ENCODE data around the gene PRRC2C. TPM values are rescaled to one million over a fixed set of nuclear protein-coding genes. Genes with fewer than 3 reads are reported as not detected.
"Not testable (repeated sequence)": the region's sequence is repeated elsewhere in the genome, so short reads cannot be mapped to it uniquely, and the experiment has no call there.

The PRRC2C gene
- total RNA-seq, 4 donors from 2014 or later = 52.0 to 79.2 (median 74.4) TPM

DNA sequence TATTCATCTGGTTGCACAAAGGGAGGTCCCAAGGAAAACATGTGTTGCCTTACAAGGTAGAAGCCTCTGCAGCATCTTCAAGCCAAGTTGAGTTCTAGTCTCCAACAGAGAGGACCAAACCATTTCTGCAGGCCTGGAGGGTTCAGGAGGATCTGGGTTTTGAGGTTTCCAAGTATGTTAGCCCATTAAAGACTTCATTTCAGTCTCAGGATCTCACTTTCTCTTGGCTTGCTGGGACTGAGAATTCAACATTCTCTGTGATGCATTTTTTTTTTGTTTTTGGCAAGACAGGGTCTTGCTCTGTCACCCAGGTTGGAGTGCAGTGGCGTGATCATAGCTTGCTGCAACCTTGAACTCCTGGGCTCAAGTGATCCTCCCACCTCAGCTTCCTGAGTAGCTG, 128.0 kb downstream of the PRRC2C start:
- Histone ChIP-seq H3K4me3 (no peak overlapping the region), H3K4me1 (no peaks in the 10 kb centered on the region), H3K27me3 (no peaks in the 10 kb centered on the region), H3K9me3 (no peaks in the 10 kb centered on the region), H3K36me3 (no peaks in the 10 kb centered on the region), H3K27ac (no peak overlapping the region)
- WGBS, 2 donors (ENCODE audit: low coverage in 1 of 2) = 83 to 100% methylated on average over 1 of the region's 1 CpG
- TF ChIP-seq EP300 (IDR thresholded peaks at IDR 0.05) (no peak), POLR2A (IDR thresholded peaks at IDR 0.05) (no peak), CTCF (IDR thresholded peaks at IDR 0.05) (no peak), POLR2AphosphoS5 (IDR thresholded peaks at IDR 0.05) (no peak)
- ATAC-seq = no peak

DNA sequence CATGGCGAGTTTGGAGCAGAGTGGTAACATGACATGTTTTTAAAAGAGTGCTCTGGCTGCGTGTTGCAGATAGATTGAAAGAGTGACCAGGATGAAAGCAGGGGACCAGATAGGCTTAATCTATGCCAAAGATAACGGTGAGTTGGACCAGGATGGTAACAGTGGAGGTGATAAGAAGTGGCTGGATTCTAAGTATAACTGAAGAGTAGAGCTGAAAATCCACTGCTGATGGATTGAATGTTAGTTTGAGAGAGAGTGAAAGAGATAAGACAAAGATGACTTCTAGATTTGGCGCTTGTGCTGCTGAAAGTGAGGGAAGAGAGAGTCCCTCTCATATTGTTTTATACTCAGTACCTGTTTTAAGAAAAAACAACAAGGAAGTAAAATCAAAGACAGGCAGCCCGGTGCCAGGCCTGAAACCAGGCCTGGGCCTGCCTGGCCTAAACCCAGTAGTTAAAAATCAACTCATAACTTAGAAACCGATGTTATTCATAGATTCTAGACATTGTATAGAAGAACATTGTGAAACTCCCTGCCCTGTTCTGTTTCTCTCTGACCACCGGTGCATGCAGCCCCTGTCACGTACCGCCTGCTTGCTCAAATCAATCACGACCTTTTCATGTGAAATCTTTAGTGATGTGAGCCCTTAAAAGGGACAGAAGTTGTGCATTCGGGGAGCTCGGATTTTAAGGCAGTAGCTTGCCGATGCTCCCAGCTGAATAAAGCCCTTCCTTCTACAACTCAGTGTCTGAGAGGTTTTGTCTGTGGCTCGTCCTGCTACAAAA, 130.0 kb downstream of the PRRC2C start:
- not testable (repeated sequence) for H3K36me3 ChIP-seq, H3K9me3 ChIP-seq, H3K27ac ChIP-seq, H3K27me3 ChIP-seq, H3K4me3 ChIP-seq, ATAC-seq, H3K4me1 ChIP-seq
- WGBS, 2 donors (ENCODE audit: low coverage in 1 of 2) = 68 to 76% methylated on average over 6 to 14 of the region's 14 CpGs

GRCh38 chr1:171616586-171616985, 131.3 kb downstream of the PRRC2C start:
- H3K4me3 ChIP-seq = no peak overlapping the region
- H3K9me3 ChIP-seq = no peaks in the 10 kb centered on the region
- ATAC-seq = no peak
- no peaks in the 10 kb centered on the region for H3K36me3 ChIP-seq
- WGBS, 2 donors (ENCODE audit: low coverage in 1 of 2) = 48 to 51% methylated on average over 2 of the region's 2 CpGs
- no peaks in the 10 kb centered on the region for H3K27me3 ChIP-seq
- no peaks in the 10 kb centered on the region for H3K4me1 ChIP-seq
- TF ChIP-seq EP300 (IDR thresholded peaks at IDR 0.05) = no peak
- no peak for TF ChIP-seq POLR2A (IDR thresholded peaks at IDR 0.05)
- TF ChIP-seq CTCF (IDR thresholded peaks at IDR 0.05) = no peak
- TF ChIP-seq POLR2AphosphoS5 (IDR thresholded peaks at IDR 0.05) = no peak
- H3K27ac ChIP-seq = no peak overlapping the region

DNA sequence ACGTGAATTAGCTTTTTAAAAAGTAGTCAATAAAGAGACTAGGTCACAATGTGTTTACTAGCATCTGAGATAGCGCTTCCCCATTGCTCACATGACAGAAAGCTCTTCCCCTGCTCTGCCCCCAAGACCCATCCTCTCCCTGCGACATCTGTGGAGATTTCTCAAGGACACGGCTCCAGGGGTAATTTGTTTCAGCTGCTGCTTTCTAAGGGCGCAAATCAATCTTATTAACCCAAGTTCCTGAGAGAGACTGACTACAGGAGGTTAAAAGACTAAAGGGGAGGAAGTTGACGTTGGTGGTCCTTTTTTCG, 136.8 kb downstream of the PRRC2C start, which contains the start of gene MYOCOS:
Gene MYOCOS, plus strand, starts transcription at position 92 of the 311 bp plus-strand sequence. CDS start 1,641 bp downstream, outside the sequence.
- no peaks in the 10 kb centered on the region for H3K9me3 ChIP-seq
- TF ChIP-seq POLR2A (IDR thresholded peaks at IDR 0.05) = no peak
- H3K4me1 ChIP-seq = no peaks in the 10 kb centered on the region
- H3K27me3 ChIP-seq = no peaks in the 10 kb centered on the region
- H3K4me3 ChIP-seq = no peak within 1 kb of the TSS
- 38 to 55% methylated on average over 3 to 7 of the region's 7 CpGs for WGBS, 2 donors (ENCODE audit: low coverage in 1 of 2)
- H3K36me3 ChIP-seq = no peaks in the 10 kb centered on the region
- ATAC-seq = no peak
- no peak within 1 kb of the TSS for H3K27ac ChIP-seq

GRCh38 chr1:171623651-171624331, 138.5 kb downstream of the PRRC2C start:
- Histone ChIP-seq H3K27me3 (no peaks in the 10 kb centered on the region), H3K27ac (no peak overlapping the region), H3K4me1 (no peaks in the 10 kb centered on the region), H3K4me3 (no peak overlapping the region), H3K36me3 (no peaks in the 10 kb centered on the region), H3K9me3 (no peaks in the 10 kb centered on the region)
- TF ChIP-seq POLR2A (IDR thresholded peaks at IDR 0.05) (no peak), EP300 (IDR thresholded peaks at IDR 0.05) (no peak)
- ATAC-seq = no peak
- WGBS, 2 donors (ENCODE audit: low coverage in 1 of 2) = 53 to 63% methylated on average over 3 to 6 of the region's 9 CpGs

DNA sequence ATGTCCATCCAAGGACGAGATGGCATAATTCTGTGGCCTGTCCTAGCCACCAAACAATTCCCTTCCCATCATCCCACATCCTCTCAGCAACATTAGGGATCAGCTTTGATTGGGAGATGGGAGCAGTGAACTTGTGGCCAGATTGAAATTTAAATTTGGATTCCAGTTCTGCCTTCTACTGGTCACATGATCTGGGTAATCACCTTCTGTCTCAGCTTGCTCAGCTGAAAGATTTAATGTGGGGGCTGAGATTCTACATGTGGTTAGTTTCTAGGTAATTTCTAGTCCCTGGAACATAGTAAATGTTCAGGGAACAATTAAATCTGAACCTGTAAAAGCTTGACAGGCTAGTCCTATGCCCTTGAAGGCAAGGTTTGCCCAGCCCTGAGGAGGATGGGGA, 139.9 kb downstream of the PRRC2C start:
- no peak for ATAC-seq
- WGBS, 2 donors (ENCODE audit: low coverage in 1 of 2) = 67 to 80% methylated on average over 1 of the region's 1 CpG
- no peak overlapping the region for H3K4me3 ChIP-seq
- H3K36me3 ChIP-seq = no peaks in the 10 kb centered on the region
- H3K9me3 ChIP-seq = no peaks in the 10 kb centered on the region
- TF ChIP-seq POLR2A (IDR thresholded peaks at IDR 0.05) (no peak), POLR2AphosphoS5 (IDR thresholded peaks at IDR 0.05) (no peak), CTCF (IDR thresholded peaks at IDR 0.05) (no peak), EP300 (IDR thresholded peaks at IDR 0.05) (no peak)
- no peak overlapping the region for H3K27ac ChIP-seq
- no peaks in the 10 kb centered on the region for H3K4me1 ChIP-seq
- no peaks in the 10 kb centered on the region for H3K27me3 ChIP-seq
